Measurements from ENCODE around the gene HNRNPU. TPM values are rescaled to one million over a fixed set of nuclear protein-coding genes. Genes with fewer than 3 reads are reported as not detected.

Gene HNRNPU
- total and polyA plus RNA-seq, 7 donors = 110 to 262 (median 186) TPM

GRCh38 chr1:244881552-244882280, 17.4 kb upstream of the HNRNPU start:
- TF ChIP-seq CTCF (IDR thresholded peaks at IDR 0.05) = no peak
- Histone ChIP-seq H3K4me3 (no peak overlapping the region), H3K27me3 (ENCODE audit: insufficient read depth in 3 of 3, low read length in 2 of 3) (no peaks in the 10 kb centered on the region), H3K27ac (peak overlapping the region; percentile 30), H3K4me1 (no peaks in the 10 kb centered on the region), H3K36me3 (ENCODE audit: insufficient read depth in 1 of 2, low read depth in 1 of 2) (no peaks in the 10 kb centered on the region), H3K9me3 (no peaks in the 10 kb centered on the region)
- no peak for ATAC-seq
- 73 to 84% (median 73%) methylated on average over 11 of the region's 11 CpGs for WGBS, 3 donors
- intact Hi-C loops (cut with DNase I) = no loop called here
- DNase-seq = no peak

GRCh38 chr1:244878681-244879080, 14.3 kb upstream of the HNRNPU start:
- 85 to 96% (median 96%) methylated on average over 5 of the region's 5 CpGs for WGBS, 3 donors
- H3K4me1 ChIP-seq = no peaks in the 10 kb centered on the region
- ATAC-seq = no peak
- H3K4me3 ChIP-seq = no peak overlapping the region
- H3K9me3 ChIP-seq = no peaks in the 10 kb centered on the region
- TF ChIP-seq CTCF (IDR thresholded peaks at IDR 0.05) = no peak
- no peaks in the 10 kb centered on the region for H3K36me3 ChIP-seq (ENCODE audit: insufficient read depth in 1 of 2, low read depth in 1 of 2)
- DNase-seq = no peak
- no peak overlapping the region for H3K27ac ChIP-seq
- no peaks in the 10 kb centered on the region for H3K27me3 ChIP-seq (ENCODE audit: insufficient read depth in 3 of 3, low read length in 2 of 3)
- intact Hi-C loops (cut with DNase I) = no loop called here

GRCh38 chr1:244876228-244876910, 12.0 kb upstream of the HNRNPU start:
- Histone ChIP-seq H3K4me1 (no peaks in the 10 kb centered on the region), H3K27me3 (ENCODE audit: insufficient read depth in 3 of 3, low read length in 2 of 3) (no peaks in the 10 kb centered on the region), H3K9me3 (no peaks in the 10 kb centered on the region), H3K4me3 (no peak overlapping the region), H3K36me3 (ENCODE audit: insufficient read depth in 1 of 2, low read depth in 1 of 2) (no peaks in the 10 kb centered on the region), H3K27ac (no peak overlapping the region)
- no peak for TF ChIP-seq CTCF (IDR thresholded peaks at IDR 0.05)
- intact Hi-C loops (cut with DNase I) = no loop called here
- no peak for ATAC-seq
- DNase-seq = no peak
- WGBS, 3 donors = 83 to 88% (median 86%) methylated on average over 8 of the region's 8 CpGs

- Histone ChIP-seq H3K9me3 (no peaks in the 10 kb centered on the region), H3K27ac (no peak overlapping the region), H3K4me1 (no peaks in the 10 kb centered on the region), H3K27me3 (ENCODE audit: insufficient read depth in 3 of 3, low read length in 2 of 3) (no peaks in the 10 kb centered on the region), H3K36me3 (ENCODE audit: insufficient read depth in 1 of 2, low read depth in 1 of 2) (no peaks in the 10 kb centered on the region), H3K4me3 (no peak overlapping the region)
- WGBS, 3 donors = 73 to 83% (median 81%) methylated on average over 7 of the region's 7 CpGs
- no peak for DNase-seq
- ATAC-seq = no peak
- no peak for TF ChIP-seq CTCF (IDR thresholded peaks at IDR 0.05)
- intact Hi-C loops (cut with DNase I) = no loop called here
Measured at GRCh38 chr1:244874974-244875579, 10.7 kb upstream of the HNRNPU start.
